Activated CD4-positive, alpha-beta T cell treated with anti-CD3 and anti-CD28 coated beads for 4 hours (primary cell): ENCODE data around the gene PLG.
"Not testable (repeated sequence)": the region's sequence is repeated elsewhere in the genome, so short reads cannot be mapped to it uniquely, and the experiment has no call there.

Experiments used
- DNase-seq, 2 donors: peaks; one replicate each; pipeline ENCODE4 v3.0.0-alpha.2; 2020

Gene PLG

DNA sequence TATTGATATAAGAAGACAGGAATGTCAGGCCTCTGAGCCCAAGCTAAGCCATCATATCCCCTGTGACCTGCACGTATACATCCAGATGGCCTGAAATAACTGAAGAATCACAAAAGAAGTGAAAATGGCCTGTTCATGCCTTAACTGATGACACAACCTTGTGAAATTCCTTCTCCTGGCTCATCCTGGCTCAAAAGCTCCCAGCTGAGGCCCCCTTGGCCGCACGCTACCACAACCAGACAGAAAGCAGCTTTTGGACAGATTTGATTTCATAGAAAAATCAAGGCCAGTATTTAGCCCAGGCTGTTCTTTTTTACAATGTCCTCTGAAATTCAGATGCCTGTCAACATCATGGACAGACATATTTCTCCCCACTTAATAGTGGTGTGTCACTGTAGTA, 78.6 kb downstream of the PLG start:
- DNase-seq: not testable (repeated sequence)

DNA sequence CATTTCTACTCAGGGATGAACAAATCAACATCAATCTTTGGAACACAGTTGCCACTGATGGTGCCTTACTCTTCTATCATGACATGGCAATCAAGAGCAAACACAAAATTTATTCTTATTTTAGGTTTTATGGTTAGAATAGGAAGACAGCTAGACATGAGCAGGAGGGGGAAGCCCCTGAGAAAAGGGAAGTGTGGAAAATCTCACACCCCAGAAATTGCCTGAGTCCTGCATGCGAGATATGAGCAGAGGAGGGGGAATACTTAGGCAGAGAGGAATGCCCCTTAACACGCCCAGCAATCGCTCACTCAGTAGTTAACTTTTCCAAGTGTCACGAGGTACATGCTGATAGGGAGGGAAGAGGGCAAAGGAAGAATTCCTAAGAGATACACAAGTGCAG, 79.3 kb downstream of the PLG start:
- DNase-seq: no peak

DNA sequence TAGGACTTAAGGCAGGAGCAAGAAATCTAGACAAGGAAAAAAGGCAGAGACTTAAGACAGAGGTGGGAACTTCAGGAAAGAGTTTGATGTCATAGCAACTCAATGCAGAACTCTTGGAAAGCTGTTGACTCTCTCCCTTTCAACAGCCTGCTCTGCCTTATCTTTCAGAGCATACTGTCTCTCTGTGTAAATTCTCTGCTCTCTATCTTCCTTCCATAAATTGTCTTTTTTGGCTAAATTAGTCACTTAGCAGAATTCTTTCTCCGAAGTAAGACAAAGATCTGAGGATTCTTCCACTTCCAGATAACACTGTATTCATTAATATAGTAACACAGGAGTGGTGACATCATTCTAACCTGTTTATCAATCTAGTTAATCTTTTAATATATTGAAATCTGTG, 80.2 kb downstream of the PLG start:
- DNase-seq: no peak

DNA sequence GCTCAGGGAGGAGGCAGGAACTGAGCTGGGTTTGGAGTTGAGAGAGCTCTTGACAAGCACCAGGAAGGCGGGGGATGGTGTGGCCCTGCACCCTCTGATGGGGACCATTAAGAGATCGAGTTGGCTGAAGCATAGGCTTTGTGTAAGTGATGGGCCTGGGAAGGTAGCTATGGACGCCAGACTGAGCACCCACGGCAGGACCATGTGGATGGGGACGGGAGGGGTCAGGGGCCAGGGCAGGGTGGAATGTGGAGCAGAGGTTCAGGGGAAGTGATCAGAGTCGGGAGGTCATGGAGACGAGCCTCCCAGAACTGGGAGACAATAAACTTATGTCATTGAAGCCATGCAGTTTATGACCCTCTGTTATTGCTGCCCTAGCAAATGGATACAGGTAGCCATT, 81.7 kb downstream of the PLG start:
- no peak for DNase-seq

DNA sequence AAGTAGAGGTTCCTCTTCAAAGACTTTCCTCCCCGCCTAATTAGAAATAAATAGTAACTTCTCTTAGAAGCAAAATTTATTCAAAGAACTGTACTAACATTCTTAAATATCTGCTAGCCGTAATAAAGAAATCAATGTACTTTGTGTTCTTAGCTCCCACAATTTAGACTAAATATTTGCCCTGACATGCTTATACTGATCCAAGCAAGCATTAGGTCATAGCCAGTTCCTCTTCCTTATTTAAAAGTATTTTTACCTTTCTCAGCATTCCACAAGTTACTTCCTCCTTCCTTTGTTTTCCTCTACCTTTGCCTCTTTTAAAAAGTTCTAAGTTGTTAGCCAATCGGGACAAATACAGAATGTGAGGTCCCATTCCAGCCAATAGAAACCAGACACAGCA, 86.1 kb downstream of the PLG start:
- not testable (repeated sequence) for DNase-seq

DNA sequence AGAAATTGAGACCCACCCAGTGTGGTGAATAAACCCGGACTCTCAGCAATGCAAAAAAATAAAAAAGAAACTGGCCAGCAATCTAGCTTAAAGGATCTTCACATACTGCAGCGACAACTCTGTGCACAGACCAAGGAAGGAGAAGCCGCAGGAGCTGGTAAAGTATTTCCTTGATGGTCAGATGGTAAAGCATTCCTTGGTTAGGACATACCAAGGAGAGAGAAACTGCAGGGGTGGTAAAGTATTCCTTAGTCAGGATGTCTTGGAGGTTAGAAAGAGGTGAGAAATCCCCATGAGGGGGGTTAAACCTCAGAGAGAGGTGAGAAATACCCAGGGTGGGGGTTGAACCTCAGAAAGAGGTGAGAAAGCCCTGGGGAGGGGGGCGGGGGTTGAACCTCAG, 86.8 kb downstream of the PLG start:
- DNase-seq: no peak

DNA sequence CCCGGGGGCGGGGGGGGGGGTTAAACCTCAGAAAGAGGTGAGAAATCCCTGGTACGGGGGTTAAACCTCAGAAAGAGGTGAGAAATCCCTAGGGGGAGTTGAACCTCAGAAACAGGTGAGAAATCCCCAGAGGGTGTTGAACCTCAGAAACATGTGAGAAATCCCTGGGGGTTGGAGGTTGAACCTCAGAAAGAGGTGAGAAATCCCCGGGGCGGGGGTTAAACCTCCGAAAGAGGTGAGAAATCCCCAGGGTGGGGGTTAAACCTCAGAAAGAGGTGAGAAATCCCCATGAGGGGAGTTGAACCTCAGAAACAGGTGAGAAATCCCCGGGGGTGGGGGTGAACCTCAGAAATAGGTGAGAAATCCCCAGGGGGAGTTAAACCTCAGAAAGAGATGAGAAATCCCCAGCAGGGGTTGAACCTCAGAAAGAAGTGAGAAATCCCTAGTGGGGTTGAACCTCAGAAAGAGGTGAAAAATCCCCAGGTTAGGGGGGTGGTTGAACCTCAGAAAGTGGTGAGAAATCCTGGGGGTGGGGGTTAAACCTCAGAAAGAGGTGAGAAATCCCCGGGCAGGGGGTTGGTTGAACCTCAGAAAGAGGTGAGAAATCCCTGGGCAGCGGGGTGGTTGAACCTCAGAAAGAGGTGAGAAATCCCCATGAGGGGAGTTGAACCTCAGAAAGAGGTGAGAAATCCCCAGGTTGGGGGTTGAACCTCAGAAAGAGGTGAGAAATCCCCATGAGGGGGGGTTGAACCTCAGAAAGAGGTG, 87.4 kb downstream of the PLG start:
- no peak for DNase-seq

DNA sequence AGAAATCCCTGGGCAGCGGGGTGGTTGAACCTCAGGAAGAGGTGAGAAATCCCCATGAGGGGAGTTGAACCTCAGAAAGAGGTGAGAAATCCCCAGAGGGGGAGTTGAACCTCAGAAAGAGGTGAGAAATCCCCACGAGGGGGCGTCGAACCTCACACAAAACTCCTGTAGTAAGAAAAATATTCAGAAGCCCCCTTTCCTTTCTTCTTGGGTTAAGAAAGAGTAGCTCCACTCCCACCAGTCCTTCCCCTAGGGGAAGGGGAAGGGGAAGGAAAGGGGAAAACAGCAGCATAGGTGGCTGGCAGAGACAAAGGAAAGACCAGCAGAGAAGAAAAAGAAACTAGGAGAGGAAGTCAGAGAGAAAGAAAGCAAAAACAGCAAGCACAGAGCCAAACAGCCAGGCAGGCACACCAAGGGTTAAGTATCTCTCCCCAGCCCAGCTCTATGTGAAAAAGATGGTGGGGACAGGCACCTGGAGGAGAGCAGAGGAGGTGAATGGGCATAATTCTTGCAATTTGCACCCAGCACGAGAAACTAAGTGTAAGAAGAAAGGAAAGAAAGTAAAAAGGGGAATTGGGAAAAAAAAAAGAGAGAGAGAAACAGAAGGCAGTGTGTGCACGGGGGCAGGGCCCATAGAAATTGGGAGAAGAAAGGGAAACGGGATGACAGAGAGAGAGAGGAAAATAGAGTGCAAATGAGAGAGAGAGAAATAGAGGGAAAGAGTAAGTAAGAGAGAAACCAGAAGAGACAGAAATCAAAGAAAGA, 88.2 kb downstream of the PLG start:
- DNase-seq: no peak

DNA sequence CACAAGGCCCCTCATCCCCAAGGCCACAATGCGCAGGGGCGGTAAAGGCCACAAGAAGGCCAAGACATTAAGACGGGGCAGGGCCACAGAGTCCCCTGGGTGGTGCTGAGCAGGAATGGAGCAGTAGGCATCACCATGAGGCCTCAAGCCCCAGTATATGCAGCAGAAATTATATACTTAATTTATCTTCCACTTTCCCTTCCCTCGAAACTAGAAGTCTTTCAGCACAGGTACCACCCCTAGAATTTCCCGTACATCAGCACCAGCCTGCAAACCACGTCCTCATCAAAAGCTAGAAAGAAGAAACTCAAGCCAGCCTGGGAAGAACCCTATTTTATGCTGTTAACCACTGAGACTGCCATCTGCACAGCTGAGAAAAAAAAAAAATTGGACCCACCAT, 89.4 kb downstream of the PLG start:
- DNase-seq: no peak

DNA sequence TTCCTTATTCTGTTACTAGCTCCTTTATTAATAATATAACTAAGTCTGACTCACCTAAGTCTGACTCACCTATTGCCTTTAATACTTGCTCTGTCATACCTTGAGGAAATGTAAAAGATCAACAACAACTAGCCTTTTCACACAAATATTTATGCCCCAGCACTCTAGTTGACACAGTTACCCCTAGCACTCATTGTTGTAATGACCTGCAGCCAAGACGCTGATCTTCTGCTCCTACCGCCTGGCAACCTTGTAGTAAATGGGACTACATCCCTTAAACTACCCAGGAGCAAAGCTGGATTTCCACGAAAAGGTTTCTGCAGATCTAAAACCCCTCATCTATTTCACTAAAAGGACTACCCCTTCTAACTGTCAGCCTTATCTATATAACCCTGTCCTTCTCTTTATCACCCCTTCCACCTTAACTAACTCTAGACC, 90.0 kb downstream of the PLG start:
- no peak for DNase-seq

DNA sequence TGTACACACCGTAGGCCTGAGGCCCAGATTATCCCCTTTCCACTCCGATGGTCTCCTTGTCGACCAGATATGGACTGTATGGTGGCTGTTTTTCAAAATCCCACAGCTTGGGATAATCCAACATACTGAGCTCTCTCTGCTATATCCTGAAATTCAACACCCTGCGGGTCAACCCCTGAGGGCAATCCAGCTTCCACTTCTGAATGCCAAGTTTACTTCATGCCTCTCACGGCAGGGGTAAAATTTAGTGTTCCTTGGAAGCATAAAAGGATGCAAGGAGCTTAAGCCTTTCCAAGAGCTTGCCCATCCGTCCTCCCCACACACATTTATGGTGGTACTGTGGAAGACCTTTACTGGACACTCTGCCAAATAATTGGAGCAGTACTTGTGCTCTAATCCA, 90.7 kb downstream of the PLG start:
- no peak for DNase-seq

DNA sequence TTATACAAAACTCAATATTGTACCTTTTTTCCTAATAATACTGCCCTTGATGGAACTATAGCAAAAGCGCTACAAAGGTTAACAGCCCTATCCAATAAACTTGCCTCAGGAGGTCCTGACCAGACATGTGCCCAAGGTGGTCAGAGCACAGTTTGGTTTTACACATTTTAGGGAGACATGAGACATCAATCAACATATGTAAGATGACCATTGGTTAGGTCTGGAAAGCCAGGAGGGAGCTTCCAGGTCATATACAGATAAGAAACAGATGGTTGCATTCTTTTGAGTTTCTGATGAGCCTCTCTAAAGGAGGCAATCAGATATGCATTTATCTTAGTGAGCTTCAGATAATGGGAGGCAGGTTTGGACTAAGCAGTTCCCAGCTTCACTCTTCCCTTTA, 91.6 kb downstream of the PLG start:
- DNase-seq: no peak

DNA sequence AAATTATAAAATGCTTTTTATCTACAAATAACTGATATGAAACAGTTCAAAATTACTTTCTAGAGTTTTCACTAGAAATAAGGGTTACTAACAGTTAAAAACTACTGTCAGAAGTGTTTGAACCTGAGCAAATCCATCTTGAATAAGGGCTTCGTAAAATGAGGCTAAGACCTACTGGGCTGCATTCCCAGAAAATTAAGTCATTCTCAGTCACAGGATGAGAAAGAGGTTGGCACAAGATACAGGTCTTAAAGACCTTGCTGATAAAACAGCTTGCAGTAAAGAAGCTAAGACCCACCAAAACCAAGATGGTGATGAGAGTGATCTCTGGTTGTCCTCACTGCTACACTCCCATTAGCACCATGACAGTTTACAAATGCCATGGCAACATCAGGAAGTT, 93.7 kb downstream of the PLG start:
- no peak for DNase-seq

DNA sequence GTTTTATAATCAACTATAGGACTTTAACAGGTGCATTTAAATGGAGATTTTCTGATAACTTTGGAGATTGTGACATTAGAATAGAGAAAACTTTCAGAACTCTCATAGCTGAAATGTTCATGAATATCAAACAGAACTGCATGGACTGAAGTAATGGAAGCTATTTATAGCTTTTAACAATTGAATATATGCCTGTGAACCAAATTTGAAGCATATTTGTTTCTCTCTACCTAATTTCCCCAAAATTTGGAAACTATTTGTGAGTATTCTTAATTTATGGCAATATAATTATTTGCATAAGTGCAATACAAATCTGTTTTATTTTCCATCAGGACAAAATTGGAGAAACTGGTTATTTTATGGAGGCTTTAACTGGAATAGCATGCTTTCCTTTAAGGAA, 96.6 kb downstream of the PLG start:
- no peak for DNase-seq

DNA sequence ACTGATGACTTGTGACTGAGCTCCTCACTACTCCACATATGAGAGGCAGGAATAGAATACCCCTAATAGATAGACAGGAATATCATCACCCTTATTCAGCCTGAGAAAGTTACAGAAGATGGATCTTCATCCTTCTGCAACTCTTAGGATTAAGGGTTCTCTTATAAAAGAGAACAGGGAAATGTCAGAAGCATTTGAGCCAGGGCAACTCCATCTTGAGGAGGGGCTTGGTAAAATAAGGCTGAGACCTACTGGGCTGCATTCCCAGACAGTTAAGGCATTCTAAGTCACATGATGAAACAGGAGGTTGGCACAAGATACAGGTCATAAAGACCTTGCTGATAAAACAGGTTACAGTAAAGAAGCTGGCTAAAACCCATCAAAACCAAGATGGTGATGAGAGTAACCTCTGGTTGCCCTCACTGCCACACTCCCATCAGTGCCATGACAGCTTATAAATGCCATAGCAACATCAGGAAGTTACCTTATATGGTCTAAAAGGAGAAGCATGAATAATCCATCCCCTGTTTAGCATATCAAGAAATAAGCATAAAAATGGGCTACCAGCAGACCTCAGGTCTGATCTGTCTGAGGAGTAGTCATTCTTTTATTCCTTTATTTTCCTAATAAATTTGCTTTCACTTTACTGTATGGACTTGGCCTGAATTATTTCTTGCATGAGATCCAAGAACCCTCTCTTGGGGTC, 97.9 kb downstream of the PLG start:
- no peak for DNase-seq

DNA sequence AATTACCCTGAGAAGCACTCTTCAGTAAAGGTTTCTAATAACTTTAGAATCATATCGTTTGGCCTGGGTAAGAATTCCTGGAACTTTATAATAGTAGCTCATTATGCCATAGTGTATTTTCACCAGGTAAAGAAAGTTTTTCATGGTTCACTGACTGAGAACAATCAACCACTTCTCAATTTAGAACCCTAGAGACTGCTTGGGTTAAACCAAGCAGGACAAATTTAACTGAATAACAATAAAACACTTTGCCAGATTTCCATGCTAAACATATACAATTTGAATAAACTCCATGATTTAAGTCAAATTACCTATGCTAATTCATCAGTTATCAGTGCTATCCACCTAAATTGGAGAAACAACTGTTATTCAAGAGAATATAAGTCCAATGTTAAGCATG, 99.4 kb downstream of the PLG start:
- DNase-seq: no peak

DNA sequence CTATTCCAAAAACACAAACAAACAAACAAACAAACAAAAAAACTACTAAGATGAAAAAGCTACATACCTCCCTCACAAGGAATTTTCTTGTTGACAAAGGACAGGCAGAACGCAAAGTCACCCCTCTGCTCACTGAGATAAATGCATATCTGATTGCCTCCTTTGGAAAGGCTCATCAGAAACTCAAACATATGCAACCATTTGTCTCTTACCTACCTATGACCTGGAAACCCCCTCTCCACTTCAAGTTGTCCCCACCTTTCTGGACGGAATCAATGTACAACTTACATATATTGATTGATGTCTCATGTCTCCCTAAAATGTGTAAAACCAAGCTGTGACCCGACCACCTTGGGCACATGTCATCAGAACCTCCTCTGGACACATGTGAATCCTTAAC, 100.0 kb downstream of the PLG start:
- DNase-seq: not testable (repeated sequence)
